HL-60 (cell line): ENCODE data around the gene ANAPC5.
A peak's percentile ranks its signal among the peaks of the same experiment; 100 is the strongest.

Experiments used
- CTCF ChIP-seq: IDR thresholded peaks from one replicate; pipeline ENCODE4 v1.5.1; 2011; ENCODE audit warnings: low read length, control low read depth, inconsistent platforms; ENCODE audit not compliant: insufficient read depth
- GABPA ChIP-seq: IDR thresholded peaks from 2 replicates; pipeline ENCODE4 v1.6.1; 2012; ENCODE audit warnings: low read depth
- POLR2AphosphoS5 ChIP-seq: IDR thresholded peaks from 2 replicates; pipeline ENCODE4 v1.6.1; 2012; ENCODE audit warnings: low read depth
- REST ChIP-seq: IDR thresholded peaks from 2 replicates; pipeline ENCODE4 v1.6.1; 2012; ENCODE audit warnings: low read depth; ENCODE audit not compliant: insufficient replicate concordance
- SPI1 ChIP-seq: IDR thresholded peaks from 2 replicates; pipeline ENCODE4 v1.6.1; 2012; ENCODE audit warnings: low read depth, mild to moderate bottlenecking, borderline replicate concordance

DNA sequence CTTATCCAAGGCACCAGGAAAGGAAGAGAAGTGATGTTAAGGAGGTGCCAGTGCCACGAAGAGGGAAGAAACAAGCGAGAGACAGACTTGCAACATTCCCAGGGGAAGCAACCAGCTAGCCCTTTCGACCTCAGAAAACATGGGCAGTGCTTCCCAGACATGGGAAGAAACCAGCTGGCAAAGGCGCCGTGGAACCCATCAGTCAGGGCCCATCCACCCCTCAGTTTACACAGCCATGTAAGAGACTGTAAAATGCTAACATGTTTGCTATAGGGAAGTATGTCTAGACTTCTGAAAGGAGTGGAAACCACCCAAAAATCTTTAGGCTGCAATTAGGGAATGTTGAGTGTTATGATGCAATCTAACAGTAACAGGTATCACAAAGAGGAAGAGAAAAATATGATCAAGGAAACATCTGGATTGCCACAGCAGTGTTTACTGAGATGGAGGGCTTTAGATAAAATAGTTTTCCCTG, 26.3 kb downstream of the ANAPC5 start:
- TF ChIP-seq CTCF (no peak), POLR2AphosphoS5 (no peak), GABPA (no peak), REST (no peak), SPI1 (peak; percentile 37; the same call in 1 of the 2 replicates)
